ENCODE data around the gene SLC6A9.

SLC6A9 gene

GRCh38 chr1:44030605-44031251 lies 534 bp downstream of the SLC6A9 start:
- H3K4me3 ChIP-seq (ENCODE audit: low read depth, low read length) = peak overlapping the region; percentile 74
- H3K27ac ChIP-seq = peak overlapping the region; percentile 86
- no peaks in the 10 kb centered on the region for H3K36me3 ChIP-seq (replicated peaks)
- in situ Hi-C loops (cut with HindIII; ENCODE audit: low pct_ligation_motif_present, low sequenced_read_pairs) = no loop called here
- H3K27me3 ChIP-seq (replicated peaks) = no peaks in the 10 kb centered on the region
- TF ChIP-seq CTCF (IDR thresholded peaks at IDR 0.05; ENCODE audit: low read depth, low read length, missing control alignments) = peak; percentile 47
- peak; percentile 24 for DNase-seq

DNA sequence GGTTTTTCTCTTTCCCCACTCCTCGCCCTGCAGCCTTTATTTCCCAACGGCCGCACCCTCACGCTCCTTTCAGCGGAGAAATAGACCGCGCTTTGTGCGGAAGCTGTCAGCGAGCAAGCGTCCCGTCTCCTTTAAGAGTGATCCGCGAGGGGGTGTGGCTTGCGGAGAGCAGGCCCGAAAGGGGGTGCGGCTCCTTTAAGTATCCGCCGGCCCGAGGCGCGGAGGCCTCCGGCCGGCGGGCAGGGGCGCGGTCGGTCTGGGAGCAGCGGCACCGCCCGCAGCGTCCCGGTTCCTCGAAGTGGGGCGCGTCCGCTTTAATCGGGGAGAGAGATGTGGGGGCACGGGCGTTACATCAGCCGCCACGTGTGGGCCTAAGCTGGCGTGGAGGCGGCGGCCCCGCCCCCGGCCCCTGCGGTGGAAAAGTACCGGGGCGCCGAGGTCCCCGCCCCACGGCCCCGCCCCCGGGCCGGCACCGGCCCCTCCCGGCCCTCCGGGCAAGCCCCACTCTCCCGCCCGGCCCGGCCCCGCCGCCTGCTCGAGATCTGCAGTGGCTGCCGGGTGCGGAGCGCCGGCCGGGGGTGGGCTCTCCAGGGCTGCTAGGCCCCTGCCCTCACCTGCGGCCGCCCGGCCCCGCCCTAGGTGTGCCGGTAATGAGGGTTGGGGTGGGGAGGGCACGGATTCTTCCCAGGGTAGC lies 1.2 kb downstream of the SLC6A9 start:
- no peak for TF ChIP-seq CTCF (IDR thresholded peaks at IDR 0.05; ENCODE audit: low read depth, low read length, missing control alignments)
- Histone ChIP-seq H3K4me3 (ENCODE audit: low read depth, low read length) (peak overlapping the region; percentile 74), H3K36me3 (replicated peaks) (no peaks in the 10 kb centered on the region), H3K27me3 (replicated peaks) (no peaks in the 10 kb centered on the region), H3K27ac (peak overlapping the region; percentile 86)
- peak; percentile 80 for DNase-seq
- in situ Hi-C loops (cut with HindIII; ENCODE audit: low pct_ligation_motif_present, low sequenced_read_pairs) = no loop called here

- in situ Hi-C loops (cut with HindIII; ENCODE audit: low pct_ligation_motif_present, low sequenced_read_pairs) = no loop called here
- H3K27ac ChIP-seq = peak overlapping the region; percentile 86
- H3K27me3 ChIP-seq (replicated peaks) = no peaks in the 10 kb centered on the region
- H3K36me3 ChIP-seq (replicated peaks) = no peaks in the 10 kb centered on the region
- DNase-seq = no peak
- no peak for TF ChIP-seq CTCF (IDR thresholded peaks at IDR 0.05; ENCODE audit: low read depth, low read length, missing control alignments)
- peak overlapping the region; percentile 74 for H3K4me3 ChIP-seq (ENCODE audit: low read depth, low read length)
Observed at GRCh38 chr1:44029260-44029910, 1.9 kb downstream of the SLC6A9 start.

DNA sequence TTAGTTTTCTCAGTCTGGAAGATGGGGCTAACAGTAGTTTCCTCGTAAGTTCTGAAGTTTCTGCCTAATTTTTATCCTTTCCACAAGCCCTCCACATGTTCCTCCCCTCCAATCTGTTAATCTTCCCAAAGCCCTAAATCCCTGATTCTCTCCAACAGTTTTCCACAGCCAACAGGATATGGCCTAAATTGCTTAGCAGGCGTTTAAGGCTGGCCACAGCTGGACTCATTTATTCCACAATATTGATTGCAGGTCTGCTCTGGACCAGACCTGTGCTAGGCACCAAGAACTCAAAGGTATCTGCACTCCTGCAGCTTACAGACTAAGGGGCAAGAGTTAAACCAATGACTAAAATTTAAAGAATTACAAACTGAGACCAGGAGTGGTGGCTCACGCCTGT lies 3.9 kb downstream of the SLC6A9 start:
- no peaks in the 10 kb centered on the region for H3K36me3 ChIP-seq (replicated peaks)
- no peak for TF ChIP-seq CTCF (IDR thresholded peaks at IDR 0.05; ENCODE audit: low read depth, low read length, missing control alignments)
- no peak overlapping the region for H3K27ac ChIP-seq
- DNase-seq = no peak
- in situ Hi-C loops (cut with HindIII; ENCODE audit: low pct_ligation_motif_present, low sequenced_read_pairs) = no loop called here
- no peak overlapping the region for H3K4me3 ChIP-seq (ENCODE audit: low read depth, low read length)
- H3K27me3 ChIP-seq (replicated peaks) = no peaks in the 10 kb centered on the region

DNA sequence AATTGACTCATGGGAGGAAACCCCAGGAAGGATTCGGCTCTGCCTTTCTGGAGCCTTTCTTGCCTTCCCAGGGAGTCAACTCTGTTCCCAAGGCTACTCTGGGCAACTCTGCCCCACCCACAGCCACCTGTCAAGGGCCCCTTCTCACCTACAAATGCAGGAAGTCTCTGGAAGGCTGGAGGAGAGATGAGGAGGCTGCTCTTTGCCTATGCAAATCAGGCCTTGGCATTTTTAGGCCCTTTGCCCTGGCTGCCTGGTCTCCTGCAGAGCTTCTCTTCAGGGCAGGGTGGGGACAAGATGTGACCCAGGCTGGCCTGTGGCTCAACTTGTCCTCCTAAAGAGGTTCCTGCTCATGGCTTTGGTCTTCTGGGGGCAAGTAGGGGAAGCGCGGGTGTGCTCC lies 5.4 kb downstream of the SLC6A9 start:
- H3K27ac ChIP-seq = no peak overlapping the region
- DNase-seq = no peak
- TF ChIP-seq CTCF (IDR thresholded peaks at IDR 0.05; ENCODE audit: low read depth, low read length, missing control alignments) = no peak
- H3K27me3 ChIP-seq (replicated peaks) = no peaks in the 10 kb centered on the region
- in situ Hi-C loops (cut with HindIII; ENCODE audit: low pct_ligation_motif_present, low sequenced_read_pairs) = no loop called here
- no peaks in the 10 kb centered on the region for H3K36me3 ChIP-seq (replicated peaks)
- no peak overlapping the region for H3K4me3 ChIP-seq (ENCODE audit: low read depth, low read length)

Measured in brain microvascular endothelial cell (primary cell).